Measurements from ENCODE around the gene USP9Y. TPM values are rescaled to one million over a fixed set of nuclear protein-coding genes. Genes with fewer than 3 reads are reported as not detected.

USP9Y gene
- total RNA-seq, 2 donors from 2014 or later = not detected

- no peaks in the 10 kb centered on the region for H3K9me3 ChIP-seq
- no peaks in the 10 kb centered on the region for H3K27me3 ChIP-seq
- TF ChIP-seq, protein P1, sequence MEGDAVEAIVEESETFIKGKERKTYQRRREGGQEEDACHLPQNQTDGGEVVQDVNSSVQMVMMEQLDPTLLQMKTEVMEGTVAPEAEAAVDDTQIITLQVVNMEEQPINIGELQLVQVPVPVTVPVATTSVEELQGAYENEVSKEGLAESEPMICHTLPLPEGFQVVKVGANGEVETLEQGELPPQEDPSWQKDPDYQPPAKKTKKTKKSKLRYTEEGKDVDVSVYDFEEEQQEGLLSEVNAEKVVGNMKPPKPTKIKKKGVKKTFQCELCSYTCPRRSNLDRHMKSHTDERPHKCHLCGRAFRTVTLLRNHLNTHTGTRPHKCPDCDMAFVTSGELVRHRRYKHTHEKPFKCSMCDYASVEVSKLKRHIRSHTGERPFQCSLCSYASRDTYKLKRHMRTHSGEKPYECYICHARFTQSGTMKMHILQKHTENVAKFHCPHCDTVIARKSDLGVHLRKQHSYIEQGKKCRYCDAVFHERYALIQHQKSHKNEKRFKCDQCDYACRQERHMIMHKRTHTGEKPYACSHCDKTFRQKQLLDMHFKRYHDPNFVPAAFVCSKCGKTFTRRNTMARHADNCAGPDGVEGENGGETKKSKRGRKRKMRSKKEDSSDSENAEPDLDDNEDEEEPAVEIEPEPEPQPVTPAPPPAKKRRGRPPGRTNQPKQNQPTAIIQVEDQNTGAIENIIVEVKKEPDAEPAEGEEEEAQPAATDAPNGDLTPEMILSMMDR (IDR thresholded peaks at IDR 0.05) = no peak
- H3K4me3 ChIP-seq = no peak overlapping the region
- H3K4me1 ChIP-seq = no peaks in the 10 kb centered on the region
- H3K36me3 ChIP-seq = no peaks in the 10 kb centered on the region
- no peak for DNase-seq (ENCODE audit: low spot score)
- no peak overlapping the region for H3K27ac ChIP-seq
These were observed 14.3 kb downstream of the USP9Y start for GRCh38 chrY:12715376-12715775.

- Histone ChIP-seq H3K27ac (no peak overlapping the region), H3K27me3 (no peaks in the 10 kb centered on the region), H3K36me3 (no peaks in the 10 kb centered on the region), H3K4me3 (no peak overlapping the region), H3K9me3 (no peaks in the 10 kb centered on the region), H3K4me1 (no peaks in the 10 kb centered on the region)
- no peak for DNase-seq (ENCODE audit: low spot score)
- TF ChIP-seq, protein P1 (IDR thresholded peaks at IDR 0.05) = no peak
These were observed 28.7 kb downstream of the USP9Y start for GRCh38 chrY:12729746-12730145.

DNA sequence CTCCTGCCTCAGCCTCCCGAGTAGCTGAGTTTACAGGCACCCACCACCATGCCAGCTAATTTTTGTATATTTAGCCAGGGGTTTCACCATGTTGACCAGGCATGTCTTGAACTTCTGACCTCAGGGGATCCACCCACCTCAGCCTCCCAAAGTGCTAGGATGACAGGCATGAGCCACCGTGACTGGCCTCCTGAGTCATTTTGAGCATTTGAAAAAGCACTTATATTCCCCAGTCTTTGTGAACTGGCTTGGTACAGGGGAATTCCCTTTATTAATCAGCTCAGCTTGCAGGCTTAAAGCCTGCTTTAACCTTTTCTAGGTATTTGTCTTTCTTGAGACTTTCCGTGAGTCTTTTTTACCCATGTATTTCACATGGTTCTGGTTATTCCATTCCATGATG is 32.6 kb downstream of the USP9Y start:
- TF ChIP-seq, protein P1 (IDR thresholded peaks at IDR 0.05) = no peak
- Histone ChIP-seq H3K27ac (no peak overlapping the region), H3K9me3 (no peaks in the 10 kb centered on the region)

DNA sequence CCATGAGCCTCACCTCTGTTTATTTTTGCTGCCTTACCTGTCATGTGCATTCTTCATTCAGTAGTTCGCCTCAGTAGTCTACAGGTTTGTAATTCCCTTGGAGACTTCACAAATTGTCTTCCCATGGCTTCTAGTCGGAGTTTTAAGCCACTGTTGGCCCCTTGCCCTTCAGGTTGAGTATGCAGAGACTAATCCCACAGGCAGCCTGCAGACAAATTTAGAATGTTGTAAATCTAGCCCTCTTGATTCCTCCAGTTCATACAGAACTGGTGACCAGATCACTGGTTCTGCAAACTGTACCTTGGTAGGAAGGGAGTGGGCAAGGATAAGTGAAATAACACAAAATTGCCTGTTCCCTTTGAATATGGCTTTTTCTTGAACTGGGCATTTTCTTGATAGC is 33.0 kb downstream of the USP9Y start:
- TF ChIP-seq, protein P1 (IDR thresholded peaks at IDR 0.05) = no peak
- H3K27ac ChIP-seq = no peak overlapping the region
- no peaks in the 10 kb centered on the region for H3K9me3 ChIP-seq

More for the DNA sequence above, 32.6 kb downstream of the USP9Y start:
- H3K4me3 ChIP-seq = no peak overlapping the region
- DNase-seq (ENCODE audit: low spot score) = no peak
- no peaks in the 10 kb centered on the region for H3K4me1 ChIP-seq
- no peaks in the 10 kb centered on the region for H3K36me3 ChIP-seq
- H3K27me3 ChIP-seq = no peaks in the 10 kb centered on the region

GRCh38 chrY:12741414-12741813 is 40.4 kb downstream of the USP9Y start:
- no peak for DNase-seq (ENCODE audit: low spot score)

More for the DNA sequence above, 33.0 kb downstream of the USP9Y start:
- Histone ChIP-seq H3K27me3 (no peaks in the 10 kb centered on the region), H3K4me1 (no peaks in the 10 kb centered on the region), H3K4me3 (no peak overlapping the region), H3K36me3 (no peaks in the 10 kb centered on the region)
- DNase-seq (ENCODE audit: low spot score) = no peak

GRCh38 chrY:12742725-12743124 is 41.7 kb downstream of the USP9Y start:
- no peak for DNase-seq (ENCODE audit: low spot score)
- H3K4me1 ChIP-seq = no peaks in the 10 kb centered on the region
- TF ChIP-seq, protein P1 (IDR thresholded peaks at IDR 0.05) = no peak
- no peaks in the 10 kb centered on the region for H3K36me3 ChIP-seq
- no peaks in the 10 kb centered on the region for H3K9me3 ChIP-seq
- H3K27me3 ChIP-seq = no peaks in the 10 kb centered on the region
- no peak overlapping the region for H3K27ac ChIP-seq
- no peak overlapping the region for H3K4me3 ChIP-seq

More at GRCh38 chrY:12741414-12741813, 40.4 kb downstream of the USP9Y start:
- no peaks in the 10 kb centered on the region for H3K36me3 ChIP-seq
- H3K4me3 ChIP-seq = no peak overlapping the region
- no peaks in the 10 kb centered on the region for H3K4me1 ChIP-seq
- H3K27me3 ChIP-seq = no peaks in the 10 kb centered on the region
- no peak overlapping the region for H3K27ac ChIP-seq
- H3K9me3 ChIP-seq = no peaks in the 10 kb centered on the region
- TF ChIP-seq, protein P1 (IDR thresholded peaks at IDR 0.05) = no peak
